HG02763 (cell line): ENCODE measurements around the gene CAMK2G.
A peak's percentile ranks its signal among the peaks of the same experiment; 100 is the strongest.
"Not testable (repeated sequence)": the region's sequence is repeated elsewhere in the genome, so short reads cannot be mapped to it uniquely, and the experiment has no call there.

Source experiments
- ATAC-seq: cut with Tn5 transposase; IDR thresholded peaks from one replicate; pipeline ENCODE4 v1.9.1; 2021; ENCODE audit warnings: mild to moderate bottlenecking, moderate library complexity; ENCODE audit not compliant: unreplicated experiment

CAMK2G gene

DNA sequence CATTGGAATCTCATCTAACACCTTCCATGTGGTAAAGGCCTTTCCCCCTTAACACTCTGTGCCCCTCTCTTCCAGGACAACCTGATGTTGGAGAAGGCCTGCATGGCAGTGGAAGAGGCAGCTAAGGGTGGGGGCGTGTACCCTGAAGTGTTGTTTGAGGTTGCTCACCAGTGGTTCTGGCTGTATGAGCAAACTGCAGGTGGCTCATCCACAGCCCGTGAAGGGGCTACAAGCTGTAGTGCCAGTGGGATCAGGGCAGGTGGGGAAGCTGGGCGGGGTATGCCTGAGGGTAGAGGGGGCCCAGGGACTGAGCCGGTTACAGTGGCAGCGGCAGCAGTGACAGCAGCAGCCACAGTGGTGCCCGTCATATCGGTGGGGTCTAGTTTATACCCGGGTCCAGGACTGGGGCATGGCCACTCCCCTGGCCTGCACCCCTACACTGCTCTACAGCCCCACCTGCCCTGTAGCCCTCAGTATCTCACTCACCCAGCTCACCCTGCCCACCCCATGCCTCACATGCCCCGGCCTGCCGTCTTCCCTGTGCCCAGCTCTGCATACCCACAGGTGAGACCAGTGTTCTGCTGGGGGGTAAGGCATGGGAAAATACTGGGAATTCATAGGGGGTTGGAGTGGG, 75.3 kb downstream of the CAMK2G start:
- ATAC-seq: no peak

DNA sequence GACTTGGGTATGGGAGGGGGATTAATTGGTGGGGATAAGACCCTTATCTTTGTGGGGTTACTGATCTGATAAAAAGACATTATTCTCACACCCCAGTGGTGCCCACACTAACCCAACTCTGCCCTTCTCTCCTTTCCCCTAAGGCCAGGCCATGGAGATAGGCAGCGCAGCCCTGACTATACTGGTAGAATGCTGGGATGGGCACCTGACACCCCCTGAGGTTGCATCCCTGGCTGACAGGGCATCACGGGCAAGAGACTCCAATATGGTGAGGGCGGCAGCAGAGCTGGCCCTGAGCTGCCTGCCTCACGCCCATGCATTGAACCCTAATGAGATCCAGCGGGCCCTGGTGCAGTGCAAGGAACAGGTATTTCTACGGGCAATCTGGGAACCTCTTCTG, 76.3 kb downstream of the CAMK2G start:
- ATAC-seq: no peak

DNA sequence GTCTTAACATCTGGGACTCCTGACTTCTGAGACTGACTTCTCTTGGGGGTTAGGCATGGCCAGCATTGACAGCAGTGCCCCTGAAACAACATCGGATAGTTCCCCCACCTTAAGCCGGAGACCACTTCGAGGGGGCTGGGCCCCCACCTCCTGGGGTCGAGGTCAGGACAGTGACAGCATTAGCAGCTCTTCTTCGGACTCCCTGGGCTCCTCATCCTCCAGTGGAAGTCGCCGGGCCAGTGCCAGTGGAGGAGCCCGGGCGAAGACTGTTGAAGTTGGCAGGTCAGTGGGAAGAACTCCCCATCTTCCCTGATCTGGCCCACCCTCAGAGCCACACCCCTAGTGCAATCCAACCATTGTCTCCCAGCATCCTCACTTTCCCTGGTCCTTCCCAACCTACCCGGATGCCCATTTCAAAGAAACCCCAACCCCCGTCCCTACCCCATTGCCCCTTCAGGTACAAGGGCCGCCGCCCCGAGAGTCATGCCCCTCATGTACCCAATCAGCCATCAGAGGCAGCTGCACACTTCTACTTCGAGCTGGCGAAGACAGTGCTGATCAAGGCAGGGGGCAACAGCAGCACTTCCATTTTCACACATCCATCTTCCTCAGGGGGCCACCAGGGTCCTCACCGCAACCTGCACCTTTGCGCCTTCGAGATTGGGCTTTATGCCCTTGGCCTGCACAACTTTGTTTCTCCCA, 76.9 kb downstream of the CAMK2G start:
- no peak for ATAC-seq

- no peak for ATAC-seq
These were observed 77.6 kb downstream of the CAMK2G start for GRCh38 chr10:73796766-73797165.

DNA sequence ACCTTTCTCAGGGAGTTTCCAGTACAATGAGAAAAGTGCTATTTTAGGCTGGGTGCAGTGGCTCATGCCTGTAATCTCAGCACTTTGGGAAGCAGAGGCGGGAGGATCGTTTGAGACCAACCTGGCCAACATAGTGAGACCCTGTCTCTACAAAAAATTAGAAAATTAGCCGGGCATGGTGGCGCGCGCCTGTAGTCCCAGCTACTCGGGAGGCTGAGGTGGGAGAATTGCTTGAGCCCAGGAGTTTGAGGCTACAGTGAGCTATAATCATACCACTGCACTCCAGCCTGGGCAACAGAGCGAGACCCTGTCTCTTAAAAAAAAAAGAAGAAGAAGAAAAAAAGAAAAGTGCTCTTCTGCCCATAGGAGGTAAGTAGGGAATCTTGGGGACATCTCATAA, 78.3 kb downstream of the CAMK2G start:
- not testable (repeated sequence) for ATAC-seq

DNA sequence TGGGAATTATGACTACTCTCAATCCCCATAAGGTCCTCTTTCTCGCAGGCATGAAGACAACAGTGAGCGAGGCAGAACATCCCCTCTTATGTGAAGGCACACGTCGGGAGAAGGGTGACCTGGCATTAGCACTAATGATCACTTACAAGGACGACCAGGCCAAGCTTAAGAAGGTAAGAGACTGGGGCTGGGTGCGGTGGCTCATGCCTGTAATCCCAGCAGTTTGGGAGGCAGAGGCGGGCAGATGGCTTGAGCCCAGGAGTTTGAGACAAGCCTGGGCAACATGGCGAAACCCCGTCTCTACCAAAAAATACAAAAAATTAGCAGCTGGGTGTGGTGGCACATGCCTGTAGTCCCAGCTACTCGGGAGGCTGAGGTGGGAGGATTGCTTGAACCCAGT, 78.9 kb downstream of the CAMK2G start:
- not testable (repeated sequence) for ATAC-seq

GRCh38 chr10:73793456-73793855, 80.9 kb downstream of the CAMK2G start:
- ATAC-seq: no peak

DNA sequence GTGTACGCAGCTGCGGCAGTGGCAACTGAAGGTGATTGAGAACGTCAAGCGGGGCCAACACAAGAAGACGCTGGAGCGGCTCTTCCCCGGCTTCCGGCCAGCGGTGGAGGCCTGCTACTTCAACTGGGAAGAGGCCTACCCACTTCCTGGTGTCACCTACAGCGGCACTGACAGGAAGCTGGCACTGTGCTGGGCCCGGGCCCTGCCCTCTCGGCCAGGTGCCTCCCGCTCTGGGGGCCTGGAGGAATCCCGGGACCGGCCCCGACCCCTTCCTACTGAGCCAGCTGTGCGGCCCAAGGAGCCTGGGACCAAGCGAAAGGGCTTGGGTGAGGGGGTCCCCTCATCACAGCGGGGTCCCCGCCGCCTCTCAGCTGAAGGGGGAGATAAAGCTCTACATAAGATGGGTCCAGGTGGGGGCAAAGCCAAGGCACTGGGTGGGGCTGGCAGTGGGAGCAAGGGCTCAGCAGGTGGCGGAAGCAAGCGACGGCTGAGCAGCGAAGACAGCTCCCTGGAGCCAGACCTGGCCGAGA, 82.4 kb downstream of the CAMK2G start:
- no peak for ATAC-seq

DNA sequence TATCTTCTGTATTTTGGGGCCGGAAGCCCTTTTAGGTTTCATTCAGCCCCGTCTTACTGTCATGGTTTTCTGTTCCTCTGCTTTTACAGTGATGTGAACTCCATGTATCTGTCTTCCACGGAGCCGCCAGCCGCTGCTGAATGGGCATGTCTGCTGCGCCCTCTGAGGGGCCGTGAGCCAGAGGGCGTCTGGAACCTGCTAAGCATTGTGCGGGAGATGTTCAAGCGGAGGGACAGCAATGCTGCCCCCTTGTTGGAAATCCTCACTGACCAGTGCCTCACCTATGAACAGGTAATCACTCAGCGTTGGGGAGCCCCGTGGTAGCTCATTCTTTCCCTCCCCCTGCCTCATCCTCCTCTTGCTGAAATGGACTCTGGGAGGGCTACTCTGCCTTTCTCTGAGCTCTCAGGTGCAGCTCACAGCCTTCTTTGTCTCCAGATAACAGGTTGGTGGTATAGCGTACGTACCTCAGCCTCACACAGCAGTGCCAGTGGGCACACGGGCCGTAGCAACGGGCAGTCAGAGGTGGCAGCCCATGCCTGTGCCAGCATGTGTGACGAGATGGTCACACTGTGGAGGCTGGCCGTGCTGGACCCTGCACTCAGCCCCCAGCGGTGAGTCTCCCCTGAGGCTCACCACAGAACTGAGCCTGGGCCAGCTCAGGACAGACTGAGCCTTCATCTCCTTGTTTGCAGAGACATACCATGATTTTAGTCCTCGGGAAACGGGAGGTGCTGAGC, 83.3 kb downstream of the CAMK2G start:
- ATAC-seq: no peak

- ATAC-seq: no peak
These were observed 84.7 kb downstream of the CAMK2G start for GRCh38 chr10:73789659-73790055.

- no peak for ATAC-seq
These were observed 85.3 kb downstream of the CAMK2G start for GRCh38 chr10:73788864-73789658.

DNA sequence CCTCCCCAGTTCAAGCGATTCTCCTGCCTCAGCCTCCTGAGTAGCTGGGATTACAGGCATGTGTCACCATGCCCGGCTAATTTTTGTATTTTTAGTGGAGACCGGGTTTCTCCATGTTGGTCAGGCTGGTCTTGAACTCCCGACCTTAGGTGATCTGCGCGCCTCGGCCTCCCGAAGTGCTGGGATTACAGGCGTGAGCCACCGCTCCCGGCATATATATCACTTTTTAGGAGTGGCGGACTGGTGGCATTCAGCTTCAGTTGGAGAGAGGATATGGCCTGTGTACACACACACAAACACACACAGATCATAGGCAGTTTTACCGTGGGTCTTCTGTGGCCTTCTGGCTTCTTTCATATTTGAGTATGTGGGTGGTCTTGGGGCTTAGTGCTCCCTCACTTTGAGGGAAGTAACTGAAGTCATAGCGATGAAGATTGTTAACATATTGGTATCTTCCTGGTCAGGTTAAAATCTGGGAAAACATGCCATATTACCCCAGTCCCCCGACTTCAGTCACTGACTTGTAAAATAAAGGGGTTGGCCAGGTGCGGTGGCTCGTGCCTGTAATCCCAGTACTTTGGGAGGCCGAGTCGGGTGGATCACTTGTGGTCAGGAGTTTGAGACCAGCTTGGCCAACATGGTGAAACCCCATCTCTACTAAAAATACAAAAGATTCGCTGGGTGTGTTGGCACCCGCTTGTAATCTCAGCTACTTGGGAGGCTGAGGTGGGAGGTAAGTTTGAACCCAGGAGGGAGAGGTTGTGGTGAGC, 87.1 kb downstream of the CAMK2G start:
- ATAC-seq: not testable (repeated sequence)

- no peak for ATAC-seq
These were observed 87.9 kb downstream of the CAMK2G start for GRCh38 chr10:73786512-73786885.

- peak; percentile 23 for ATAC-seq
These were observed 88.4 kb downstream of the CAMK2G start for GRCh38 chr10:73785721-73786511.

DNA sequence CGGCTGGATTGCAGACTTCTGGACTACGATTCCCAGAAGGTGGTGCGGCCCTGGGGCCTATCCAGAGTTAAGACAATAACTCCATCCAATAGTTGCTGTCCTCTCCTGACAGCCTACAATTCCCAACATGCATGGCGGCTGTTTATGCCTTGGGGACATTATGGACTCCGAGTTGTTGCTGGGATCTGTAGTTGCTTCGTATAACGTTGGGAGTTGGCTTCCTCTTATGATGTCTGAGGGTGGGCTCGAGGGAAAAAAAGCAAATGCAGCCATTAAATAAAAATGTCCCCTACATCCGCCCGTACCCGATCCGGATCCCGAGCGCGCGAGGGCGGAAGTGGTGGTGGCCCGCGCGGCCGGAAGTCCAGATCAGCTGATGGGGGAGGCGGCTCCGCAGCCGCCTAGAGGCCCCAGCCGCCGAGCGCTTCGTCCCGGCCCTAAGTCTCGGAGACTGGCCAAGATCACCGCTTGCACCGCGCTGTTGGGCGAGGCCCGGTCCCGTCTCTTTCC, 89.1 kb downstream of the CAMK2G start, which contains the start of gene ZSWIM8:
Gene ZSWIM8 (plus strand): TSS at position 396 of the 510 bp plus-strand sequence. CDS start 273 bp downstream, outside the sequence.
- ATAC-seq: peak; percentile 73

GRCh38 chr10:73782749-73783085, 91.6 kb downstream of the CAMK2G start:
- ATAC-seq: no peak

DNA sequence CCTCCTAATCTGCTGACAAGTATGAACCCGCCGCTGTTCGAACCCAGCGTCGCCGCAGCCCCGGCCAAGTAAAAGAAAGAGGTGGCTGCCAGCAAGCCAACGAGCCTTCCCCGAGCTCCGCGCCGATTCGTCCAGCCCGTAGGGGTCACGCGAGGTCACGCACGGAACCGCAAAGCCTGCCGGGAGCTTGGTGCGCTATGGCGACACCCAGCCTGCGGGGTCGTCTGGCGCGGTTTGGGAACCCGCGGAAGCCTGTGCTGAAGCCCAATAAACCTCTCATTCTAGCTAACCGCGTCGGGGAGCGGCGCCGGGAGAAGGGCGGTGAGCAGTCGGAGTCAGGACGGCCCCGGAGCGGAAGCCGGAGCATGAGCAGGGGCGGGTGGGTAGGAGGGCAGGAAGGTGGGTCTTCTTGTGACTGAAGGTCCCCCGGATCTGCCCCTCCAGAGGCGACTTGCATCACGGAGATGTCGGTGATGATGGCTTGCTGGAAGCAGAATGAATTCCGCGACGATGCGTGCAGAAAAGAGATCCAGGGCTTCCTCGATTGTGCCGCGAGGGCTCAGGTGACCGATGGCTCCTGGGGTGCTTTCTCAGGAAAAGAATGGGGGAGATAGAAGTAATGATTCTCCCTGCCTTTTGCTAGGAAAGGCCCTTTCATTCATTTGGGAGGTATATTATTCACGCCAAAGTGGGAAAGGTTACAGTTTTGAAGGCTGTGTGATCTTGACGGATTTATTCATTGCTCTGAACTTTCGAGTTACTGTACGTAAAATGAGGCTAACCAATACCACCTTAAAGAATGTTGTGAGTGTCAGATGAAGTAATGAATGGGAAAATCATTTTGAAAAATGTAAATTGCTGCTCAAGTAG, 92.2 kb downstream of the CAMK2G start, which contains the start of gene CHCHD1:
Gene CHCHD1 (plus strand): TSS at position 170 of the 870 bp plus-strand sequence. CDS start 28 bp downstream, at position 198.
- ATAC-seq: peak; percentile 53

DNA sequence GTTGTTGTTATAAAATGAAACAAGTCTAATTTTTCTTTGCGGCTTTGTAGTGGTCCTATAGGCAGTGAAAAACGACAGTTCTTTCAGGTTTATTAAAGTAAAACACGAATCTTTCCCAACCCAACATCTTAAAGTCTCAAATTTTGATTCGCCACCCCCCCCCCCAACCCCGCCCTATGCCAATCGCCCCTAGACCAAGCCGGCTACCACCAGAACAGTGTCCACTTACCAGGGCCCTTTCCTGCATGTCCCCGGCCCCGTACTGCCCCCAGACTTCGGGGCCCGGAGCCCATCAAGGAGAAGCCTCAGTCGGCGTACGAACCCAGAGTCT, 92.8 kb downstream of the CAMK2G start:
- ATAC-seq: no peak
